Panc1 (cell line): ENCODE data around the gene PKNOX2. TPM values are rescaled to one million over a fixed set of nuclear protein-coding genes. Genes with fewer than 3 reads are reported as not detected.

Experiments
- ATAC-seq: fragments of 200-7000 bp; cut with Tn5 transposase; 2 replicates; pipeline ENCODE4 v1.9.1; 2020; ENCODE audit warnings: mild to moderate bottlenecking, moderate library complexity
- BruUV-seq: library from RNA; stranded (reverse); fragments of 400-500 nt; replicated peaks from 2 replicates; lab custom pipeline; 2021; lab: Mats Ljungman, UMichigan
- CTCF ChIA-PET: fragments of 300-600 bp; sonication (Branson Sonifier 250); formaldehyde crosslinking; loops from one replicate; lab custom pipeline; 2022; ENCODE audit warnings: antibody characterized with exemption; lab: Charles Lee
- POLR2A ChIA-PET: fragments of 300-600 bp; sonication (Branson Sonifier 250); formaldehyde crosslinking; loops from one replicate; lab custom pipeline; 2022; ENCODE audit warnings: antibody characterized with exemption; lab: Charles Lee
- DNase-seq: peaks from one replicate; pipeline ENCODE4 v3.0.0-alpha.2; 2010; ENCODE audit warnings: low read depth, low spot score
- H3K27ac ChIP-seq: 2 replicates; pipeline ENCODE4 v1.5.1; 2011; ENCODE audit warnings: mild to moderate bottlenecking, low read length, inconsistent platforms
- H3K27me3 ChIP-seq: fragments of 200-500 bp; sonication (Bioruptor generic); 2 replicates; pipeline ENCODE4 v1.6.0; 2014; ENCODE audit warnings: low read length, inconsistent platforms; ENCODE audit not compliant: control insufficient read depth, insufficient read depth
- H3K36me3 ChIP-seq: fragments of 200-500 bp; sonication (Bioruptor generic); 2 replicates; pipeline ENCODE4 v1.5.1; 2014; ENCODE audit warnings: inconsistent platforms, mild to moderate bottlenecking, low read length, moderate library complexity; ENCODE audit not compliant: control insufficient read depth, insufficient read depth
- H3K4me1 ChIP-seq: 2 replicates; pipeline ENCODE4 v1.5.1; 2011; ENCODE audit warnings: inconsistent platforms, mild to moderate bottlenecking, low read length, moderate library complexity; ENCODE audit not compliant: control insufficient read depth, insufficient read depth
- H3K4me3 ChIP-seq, 2 experiments: 2 replicates each; pipeline ENCODE4 v1.5.1; 2011 to 2012; ENCODE audit warnings: low read depth in 2 of 2, low read length in 2 of 2, mild to moderate bottlenecking in 2 of 2, inconsistent platforms in 1 of 2, moderate library complexity in 1 of 2
- H3K9me3 ChIP-seq: fragments of 200-500 bp; sonication (Bioruptor generic); 2 replicates; pipeline ENCODE4 v1.5.1; 2014; ENCODE audit warnings: low read depth, mild to moderate bottlenecking, inconsistent platforms, low read length, moderate library complexity; ENCODE audit not compliant: control insufficient read depth, insufficient read depth
- POLR2AphosphoS5 ChIP-seq: IDR thresholded peaks from 2 replicates; pipeline ENCODE4 v1.6.1; 2012; ENCODE audit warnings: mild to moderate bottlenecking, low read depth, low read length, moderate library complexity
- REST ChIP-seq, 2 experiments: IDR thresholded peaks; 2 replicates each; pipeline ENCODE4 v1.6.1; 2011 to 2012; ENCODE audit warnings: low read depth in 2 of 2, control low read depth in 1 of 2, low read length in 1 of 2, mild to moderate bottlenecking in 1 of 2, moderate library complexity in 1 of 2; ENCODE audit not compliant: insufficient read depth in 1 of 2
- SIN3A ChIP-seq: IDR thresholded peaks from 2 replicates; pipeline ENCODE4 v1.6.1; 2012; ENCODE audit warnings: low read depth, mild to moderate bottlenecking, low read length, moderate library complexity, borderline replicate concordance; ENCODE audit not compliant: insufficient read depth
- TCF7L2 ChIP-seq: IDR thresholded peaks from 2 replicates; pipeline ENCODE4 v1.6.1; 2011; ENCODE audit warnings: mild to moderate bottlenecking, low read depth, low read length, inconsistent platforms
- in situ Hi-C: cut with HindIII; loops from 2 replicates; pipeline ENCODE4 v1.10.0; 2016; ENCODE audit warnings: low sequenced_read_pairs, low pct_unique_long_range_greater_than_20kb
- intact Hi-C: fragments of 100-400 bp; cut with micrococcal nuclease; formaldehyde crosslinking; loops from one replicate; pipeline ENCODE4 v1.10.0; 2022; ENCODE audit not compliant: unreplicated experiment
- total RNA-seq: library from RNA; stranded (reverse); gene quantifications from one replicate; pipeline ENCODE4 v1.2.1, GENCODE V29; 2021; ENCODE audit not compliant: unreplicated experiment
- TF ChIP-seq, protein P1 (sequence below): fragments of 450-650 bp; IDR thresholded peaks from 2 replicates; pipeline ENCODE4 v1.5.1; 2017; ENCODE audit warnings: mild to moderate bottlenecking

PKNOX2 gene
- total RNA-seq, 1 experiment from 2014 or later: not detected

GRCh38 chr11:125286486-125286885 lies 121.9 kb downstream of the PKNOX2 start:
- no peaks in the 10 kb centered on the region for H3K9me3 ChIP-seq
- CTCF ChIA-PET: no interaction called here
- BruUV-seq: no TSS peak
- H3K27me3 ChIP-seq: peaks cover 11% of the 10 kb centered on the region
- TF ChIP-seq TCF7L2 (no peak), POLR2AphosphoS5 (no peak), SIN3A (no peak), REST (IDR thresholded peaks at IDR 0.05; ENCODE audit: insufficient read depth in 1 of 2, low read depth in 2 of 2, low read length in 1 of 2) (no peak)
- TF ChIP-seq, protein P1, sequence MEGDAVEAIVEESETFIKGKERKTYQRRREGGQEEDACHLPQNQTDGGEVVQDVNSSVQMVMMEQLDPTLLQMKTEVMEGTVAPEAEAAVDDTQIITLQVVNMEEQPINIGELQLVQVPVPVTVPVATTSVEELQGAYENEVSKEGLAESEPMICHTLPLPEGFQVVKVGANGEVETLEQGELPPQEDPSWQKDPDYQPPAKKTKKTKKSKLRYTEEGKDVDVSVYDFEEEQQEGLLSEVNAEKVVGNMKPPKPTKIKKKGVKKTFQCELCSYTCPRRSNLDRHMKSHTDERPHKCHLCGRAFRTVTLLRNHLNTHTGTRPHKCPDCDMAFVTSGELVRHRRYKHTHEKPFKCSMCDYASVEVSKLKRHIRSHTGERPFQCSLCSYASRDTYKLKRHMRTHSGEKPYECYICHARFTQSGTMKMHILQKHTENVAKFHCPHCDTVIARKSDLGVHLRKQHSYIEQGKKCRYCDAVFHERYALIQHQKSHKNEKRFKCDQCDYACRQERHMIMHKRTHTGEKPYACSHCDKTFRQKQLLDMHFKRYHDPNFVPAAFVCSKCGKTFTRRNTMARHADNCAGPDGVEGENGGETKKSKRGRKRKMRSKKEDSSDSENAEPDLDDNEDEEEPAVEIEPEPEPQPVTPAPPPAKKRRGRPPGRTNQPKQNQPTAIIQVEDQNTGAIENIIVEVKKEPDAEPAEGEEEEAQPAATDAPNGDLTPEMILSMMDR: no peak
- intact Hi-C loops: no loop called here
- POLR2A ChIA-PET: no interaction called here
- DNase-seq (no peak), ATAC-seq (no peak)
- no peak overlapping the region for H3K27ac ChIP-seq
- H3K4me3 ChIP-seq: no peak overlapping the region
- no peaks in the 10 kb centered on the region for H3K4me1 ChIP-seq
- no peaks in the 10 kb centered on the region for H3K36me3 ChIP-seq
- in situ Hi-C loops: no loop called here

- ATAC-seq: no peak
- H3K27me3 ChIP-seq: peaks cover 15% of the 10 kb centered on the region
- BruUV-seq: no TSS peak
- in situ Hi-C loops: no loop called here
- no peak overlapping the region for H3K4me3 ChIP-seq
- H3K36me3 ChIP-seq: no peaks in the 10 kb centered on the region
- ChIA-PET CTCF (no interaction called here), POLR2A (no interaction called here)
- TF ChIP-seq TCF7L2 (no peak), SIN3A (no peak), POLR2AphosphoS5 (no peak), REST (IDR thresholded peaks at IDR 0.05; ENCODE audit: insufficient read depth in 1 of 2, low read depth in 2 of 2, low read length in 1 of 2) (no peak)
- TF ChIP-seq, protein P1: no peak
- H3K4me1 ChIP-seq: no peaks in the 10 kb centered on the region
- H3K9me3 ChIP-seq: no peaks in the 10 kb centered on the region
- H3K27ac ChIP-seq: no peak overlapping the region
- intact Hi-C loops: no loop called here
- DNase-seq: no peak
Measured at GRCh38 chr11:125287491-125288210, 123.1 kb downstream of the PKNOX2 start.
